GM21717 (cell line): ENCODE results near the gene CASP9.
"Not testable (repeated sequence)": the region's sequence is repeated elsewhere in the genome, so short reads cannot be mapped to it uniquely, and the experiment has no call there.

Source experiments
- ATAC-seq: cut with Tn5 transposase; IDR thresholded peaks from one replicate; pipeline ENCODE4 v1.9.1; 2021; ENCODE audit warnings: mild to moderate bottlenecking, moderate library complexity; ENCODE audit not compliant: unreplicated experiment

CASP9 gene

DNA sequence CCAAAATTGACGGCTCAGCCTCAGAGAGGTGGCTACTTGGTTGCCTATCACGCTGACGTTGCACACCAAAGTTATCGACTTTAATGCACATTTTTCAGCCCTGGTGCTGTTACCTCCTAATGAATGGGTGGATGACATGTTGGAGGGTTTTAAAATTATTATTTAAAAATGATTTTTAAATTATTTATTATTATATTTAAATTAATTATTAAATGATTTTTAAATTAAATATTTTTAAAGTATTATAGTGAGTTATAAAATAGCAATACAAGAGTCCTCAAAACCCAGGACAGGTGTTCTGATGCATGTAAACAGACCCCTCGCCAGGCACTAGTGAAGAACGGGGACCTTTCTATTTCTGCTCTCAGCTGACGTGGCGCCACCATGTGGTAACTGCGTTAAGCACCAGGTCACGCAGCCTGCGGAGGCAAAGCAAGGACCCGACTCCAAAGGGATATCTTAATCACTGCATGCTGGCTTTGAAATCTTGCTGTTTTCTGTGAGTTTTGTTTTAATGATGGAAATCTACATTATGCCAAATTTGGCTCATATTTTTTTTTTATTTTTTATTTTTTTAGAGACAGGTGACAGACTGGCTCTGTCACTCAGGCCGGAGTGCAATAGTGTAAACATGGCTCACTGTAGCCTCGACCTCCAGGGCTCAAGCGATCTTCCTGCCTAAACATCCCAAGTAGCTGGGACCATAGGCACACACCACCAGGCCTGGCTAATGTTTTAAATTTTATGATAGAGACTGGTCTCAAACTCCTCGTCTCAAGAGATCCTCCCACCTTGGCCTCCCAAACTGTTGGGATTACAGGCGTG, 22.6 kb downstream of the CASP9 start:
- no peak for ATAC-seq

DNA sequence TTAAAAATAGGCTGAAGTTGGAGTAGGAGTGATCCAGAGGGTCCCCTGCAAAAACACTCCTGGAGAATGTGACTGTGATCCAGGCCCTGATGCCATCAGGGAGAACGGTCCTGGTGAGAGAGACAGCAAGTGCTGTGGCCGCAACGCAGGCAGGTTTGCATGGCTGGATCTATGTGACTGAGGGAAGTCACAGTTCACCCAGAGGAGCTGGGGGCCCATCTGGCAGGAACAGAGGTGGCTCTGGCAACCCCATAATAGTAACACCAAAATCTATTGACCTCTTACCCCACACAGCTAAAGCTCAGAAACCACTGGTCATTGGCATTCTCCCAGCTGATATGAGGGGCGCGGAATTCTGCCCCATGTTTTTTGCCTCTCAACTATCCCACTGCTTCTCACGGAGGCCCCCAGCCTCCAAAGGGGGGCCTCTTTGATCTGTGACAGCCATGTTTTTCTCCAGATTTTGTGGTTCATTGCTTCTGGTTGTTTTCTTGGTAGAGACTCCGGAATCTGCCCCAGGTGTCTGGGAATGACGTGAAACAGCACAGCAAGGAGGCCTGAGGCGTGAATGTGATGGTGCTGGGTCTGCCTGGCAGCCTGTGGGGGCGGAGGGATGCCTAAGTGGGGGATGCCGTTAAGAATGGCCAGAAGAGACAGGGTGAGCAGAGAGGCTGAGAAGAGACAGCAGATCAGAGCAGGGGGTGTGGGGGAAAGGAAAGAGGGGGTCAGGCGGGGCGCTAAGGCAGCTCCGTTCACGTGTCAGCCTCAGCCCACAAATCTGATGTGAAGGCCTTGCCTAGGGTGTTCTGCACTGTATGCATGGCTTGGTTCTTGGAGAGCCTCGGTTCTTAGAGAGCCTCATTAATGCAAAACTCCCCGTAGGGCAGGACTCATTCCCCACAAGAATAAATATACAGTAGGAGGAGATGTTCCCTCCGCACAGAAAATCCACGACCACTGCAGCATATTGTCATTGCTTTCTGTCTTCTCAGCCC, 23.5 kb downstream of the CASP9 start:
- no peak for ATAC-seq

DNA sequence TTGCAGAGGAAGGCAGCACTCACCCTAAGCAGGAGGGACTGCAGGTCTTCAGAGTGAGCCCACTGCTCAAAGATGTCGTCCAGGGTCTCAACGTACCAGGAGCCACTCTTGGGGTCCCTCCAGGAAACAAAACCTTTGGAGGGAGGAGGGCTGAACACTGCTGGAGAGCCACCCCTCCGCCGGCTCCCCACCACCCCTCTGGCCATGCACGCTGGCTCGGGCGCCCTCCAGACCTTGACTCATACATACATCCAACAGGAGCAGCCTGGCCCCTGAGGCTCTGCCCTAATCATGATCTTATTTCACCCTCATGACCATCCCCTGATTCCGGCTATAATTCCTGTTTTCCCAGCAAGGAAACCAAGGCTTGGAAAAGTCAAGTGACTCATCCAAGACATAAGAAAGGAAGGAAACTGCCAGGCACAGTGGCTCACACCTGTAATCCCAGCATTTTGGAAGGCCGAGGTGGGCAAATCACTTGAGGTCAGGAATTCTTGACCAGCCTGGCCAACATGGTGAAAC, 30.1 kb downstream of the CASP9 start:
- ATAC-seq = no peak

- ATAC-seq = no peak
Measured at GRCh38 chr1:15492596-15492995, 31.4 kb downstream of the CASP9 start.

DNA sequence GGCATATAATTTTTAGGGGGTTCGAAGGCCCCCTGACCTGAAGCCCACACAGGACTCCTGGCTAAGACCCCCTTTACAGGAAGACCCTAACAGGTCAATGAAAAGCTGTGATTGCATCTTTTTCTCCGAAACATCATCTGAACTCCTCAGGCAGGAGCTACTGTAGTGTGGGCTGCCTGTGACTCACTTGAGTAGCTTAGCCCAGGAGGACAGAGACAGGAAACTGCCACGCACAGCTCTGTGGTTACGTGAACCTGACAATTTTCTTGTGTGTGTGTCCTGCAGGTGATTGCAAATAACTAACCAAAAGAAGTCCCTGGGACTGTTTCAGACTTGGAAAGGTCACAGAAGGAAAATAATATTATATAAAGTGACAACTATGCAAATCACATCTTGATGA, 33.0 kb downstream of the CASP9 start:
- ATAC-seq = not testable (repeated sequence)

GRCh38 chr1:15489052-15489736, 34.8 kb downstream of the CASP9 start:
- ATAC-seq = no peak

DNA sequence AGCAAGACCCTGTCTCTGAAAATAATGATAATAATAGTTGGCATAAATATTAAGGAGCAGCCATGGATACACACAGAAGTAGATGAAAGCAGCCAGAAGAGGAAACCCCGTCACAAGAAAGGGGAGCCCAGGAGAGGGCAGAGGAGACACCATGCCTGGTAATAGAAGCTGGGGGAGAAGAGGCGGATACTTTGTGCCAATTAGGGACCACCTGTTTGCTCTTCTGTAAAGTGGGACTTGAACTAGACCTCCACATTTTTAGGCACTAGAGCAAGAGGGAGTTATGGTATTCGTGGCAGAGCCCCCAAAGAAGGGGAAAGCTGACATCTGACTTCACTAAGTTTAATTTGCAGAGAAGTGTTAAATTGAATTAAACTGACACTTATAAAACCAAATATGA, 35.6 kb downstream of the CASP9 start:
- no peak for ATAC-seq

- not testable (repeated sequence) for ATAC-seq
Measured at GRCh38 chr1:15486844-15487610, 37.0 kb downstream of the CASP9 start.

GRCh38 chr1:15485636-15486035, 38.4 kb downstream of the CASP9 start:
- ATAC-seq = no peak

DNA sequence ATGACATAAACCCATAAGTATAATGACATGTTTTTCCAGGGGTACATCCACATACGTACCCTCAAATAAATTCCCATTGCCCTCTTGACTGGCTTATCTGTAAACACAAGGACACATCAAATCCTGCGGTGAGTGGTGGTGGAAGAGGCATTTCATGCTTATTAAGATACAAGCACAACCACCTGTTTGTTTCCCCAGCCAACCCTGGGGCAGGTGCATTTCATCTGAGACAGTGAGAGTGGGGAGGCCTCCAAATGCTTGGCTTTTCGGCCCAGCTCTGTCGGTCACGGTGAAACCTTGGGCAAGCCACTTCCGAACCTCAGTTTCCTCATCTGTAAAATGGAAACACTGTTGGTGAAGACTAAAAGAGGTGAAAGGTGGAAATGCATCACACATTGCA, 39.6 kb downstream of the CASP9 start:
- not testable (repeated sequence) for ATAC-seq

DNA sequence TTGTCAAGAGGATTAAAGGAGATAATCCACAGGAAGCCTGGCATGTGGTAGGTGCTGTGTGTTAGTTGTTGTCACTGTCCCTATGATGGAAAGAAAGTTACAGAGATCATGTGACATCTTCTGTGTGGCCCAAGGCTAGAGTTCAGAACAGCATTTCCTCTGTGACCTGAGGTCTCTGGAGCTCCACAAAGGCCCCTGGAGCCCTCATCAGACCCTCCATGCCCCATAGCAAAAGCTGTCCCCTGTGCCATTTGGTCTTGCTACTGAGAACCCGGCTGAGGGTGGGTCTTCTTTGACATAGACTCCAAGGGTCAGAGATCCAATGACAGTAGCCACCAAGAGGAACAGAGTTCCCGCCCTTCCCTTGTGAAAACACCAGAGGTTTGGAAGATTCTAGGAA, 40.0 kb downstream of the CASP9 start:
- no peak for ATAC-seq

- not testable (repeated sequence) for ATAC-seq
Measured at GRCh38 chr1:15482983-15483543, 41.0 kb downstream of the CASP9 start.

- not testable (repeated sequence) for ATAC-seq
Measured at GRCh38 chr1:15482455-15482854, 41.6 kb downstream of the CASP9 start.

DNA sequence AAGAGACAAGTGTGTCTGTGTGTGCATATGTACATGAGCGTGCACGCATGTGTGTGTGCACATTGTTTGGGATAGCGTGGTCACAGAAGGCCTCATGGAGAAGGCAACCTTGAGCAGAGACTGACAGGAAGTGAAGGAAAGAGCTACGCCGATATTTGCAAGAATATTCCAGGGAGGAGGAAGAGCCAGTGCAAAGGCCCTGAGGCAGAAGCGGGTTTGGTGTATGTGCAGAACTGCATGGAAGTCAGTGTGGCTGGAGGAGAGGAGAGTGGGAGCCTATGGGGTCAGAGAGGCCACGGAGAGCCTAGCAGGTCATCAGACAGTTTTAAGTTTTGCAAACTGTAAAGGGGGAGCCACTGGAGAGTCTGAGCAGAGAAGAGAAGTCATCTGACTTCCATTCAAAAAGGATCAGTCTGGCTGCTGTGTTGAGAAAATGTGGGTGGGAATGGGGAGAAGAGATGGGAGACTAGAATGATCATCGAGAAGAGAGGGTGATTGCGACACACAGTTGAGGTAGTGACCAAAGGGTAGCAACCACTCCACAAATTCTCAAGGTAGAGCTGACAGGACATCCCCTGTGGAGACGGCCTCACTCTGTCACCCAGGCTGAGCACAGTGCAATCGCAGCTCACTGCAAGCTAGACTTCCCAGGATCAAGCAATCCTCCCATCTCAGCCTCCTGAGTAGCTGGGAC, 44.2 kb downstream of the CASP9 start:
- no peak for ATAC-seq

DNA sequence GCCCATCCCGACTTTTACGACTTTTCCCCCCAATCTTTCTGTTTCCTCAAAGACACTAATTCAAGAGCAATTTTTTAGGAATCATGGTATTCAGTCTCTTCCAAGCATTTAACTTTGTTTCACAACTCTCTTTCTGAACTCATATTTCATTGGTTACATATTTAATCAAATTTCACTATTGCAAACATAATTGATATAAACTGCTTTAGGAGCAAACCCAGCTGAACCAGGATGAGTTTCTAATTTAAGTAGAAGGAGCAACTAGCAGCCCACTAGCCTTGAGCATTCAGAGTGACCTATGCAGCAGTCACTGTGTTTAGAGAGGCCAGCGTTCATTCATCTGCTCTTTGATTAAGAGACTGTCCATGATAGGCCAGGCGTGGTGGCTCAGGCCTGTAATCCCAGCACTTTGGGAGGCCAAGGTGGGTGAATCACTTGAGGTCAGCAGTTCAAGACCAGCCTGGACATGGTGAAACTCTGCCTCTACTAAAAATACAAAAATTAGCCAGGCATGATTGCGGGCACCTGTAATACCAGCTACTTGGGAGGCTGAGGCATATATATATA, 46.3 kb downstream of the CASP9 start:
- ATAC-seq = no peak

- ATAC-seq = no peak
Measured at GRCh38 chr1:15476927-15477326, 47.1 kb downstream of the CASP9 start.

GRCh38 chr1:15475752-15476314, 48.2 kb downstream of the CASP9 start, which contains the start of gene CELA2B:
Gene CELA2B (plus strand): TSS chr1:15476104. CDS start chr1:15476126, 22 bp downstream.
- ATAC-seq = no peak

GRCh38 chr1:15472587-15472986, 51.4 kb downstream of the CASP9 start:
- no peak for ATAC-seq
